NCI-H774 (cell line): ENCODE data around the gene PRG3.
"Not testable (repeated sequence)": the region's sequence is repeated elsewhere in the genome, so short reads cannot be mapped to it uniquely, and the experiment has no call there.

Experiments used
- DNase-seq: peaks from one replicate; lab custom pipeline; 2025; lab: John Stamatoyannopoulos, UW

The PRG3 gene

GRCh38 chr11:57408771-57409170 is 27.8 kb upstream of the PRG3 start:
- DNase-seq, result no peak

DNA sequence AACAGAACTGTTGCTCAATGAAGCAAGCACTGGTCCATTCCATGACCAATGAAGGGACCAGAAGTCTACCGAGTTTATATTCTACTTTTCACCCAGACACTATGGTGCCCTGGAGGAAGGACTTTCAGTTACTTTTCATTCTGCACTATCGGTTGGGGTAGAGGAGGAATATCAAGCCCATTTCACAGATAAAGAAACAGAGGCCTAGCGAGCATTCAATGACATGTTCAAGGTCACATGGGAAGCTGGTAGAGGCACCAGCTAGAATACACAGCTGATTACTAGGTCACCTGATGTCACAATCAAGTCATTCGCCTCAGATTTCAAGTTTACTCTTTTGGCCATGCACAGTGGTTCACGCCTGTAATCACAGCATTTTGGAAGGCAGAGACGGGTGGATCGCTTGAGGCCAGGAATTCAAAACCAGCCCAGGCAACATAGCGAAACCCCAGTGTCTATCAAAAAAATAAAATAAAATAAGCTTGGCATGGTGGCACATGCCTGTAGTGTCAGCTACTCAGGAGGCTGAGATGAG is 27.1 kb upstream of the PRG3 start:
- DNase-seq, result no peak

- DNase-seq, result no peak
These were observed 26.3 kb upstream of the PRG3 start for GRCh38 chr11:57407010-57407920.

DNA sequence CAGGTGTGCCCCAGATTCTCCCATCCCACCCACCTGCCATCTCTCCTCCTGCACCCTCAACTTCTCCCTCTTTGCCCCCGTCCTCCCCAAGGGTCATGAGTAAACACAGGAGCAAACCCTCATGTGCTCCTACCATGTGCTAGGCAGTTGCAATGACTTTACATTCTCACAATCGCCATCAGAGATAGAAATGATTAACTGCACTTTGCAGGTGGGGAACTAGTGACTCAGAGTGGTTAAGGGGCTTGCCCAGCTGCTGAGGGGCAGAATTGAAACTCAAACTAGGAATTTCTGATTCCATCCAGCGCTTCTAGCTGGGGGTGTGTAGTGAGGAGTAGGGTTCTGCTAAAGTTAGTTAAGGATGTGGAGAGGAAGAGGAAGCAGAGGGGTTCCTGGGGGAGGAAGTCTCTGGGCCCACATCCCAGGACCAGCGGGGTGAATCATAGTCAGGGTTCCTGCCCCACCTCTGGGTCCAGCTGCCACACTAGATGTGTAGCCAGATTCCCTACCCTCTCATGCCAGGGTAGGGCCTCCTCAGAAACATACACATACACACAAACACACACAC is 25.5 kb upstream of the PRG3 start:
- DNase-seq, result no peak

DNA sequence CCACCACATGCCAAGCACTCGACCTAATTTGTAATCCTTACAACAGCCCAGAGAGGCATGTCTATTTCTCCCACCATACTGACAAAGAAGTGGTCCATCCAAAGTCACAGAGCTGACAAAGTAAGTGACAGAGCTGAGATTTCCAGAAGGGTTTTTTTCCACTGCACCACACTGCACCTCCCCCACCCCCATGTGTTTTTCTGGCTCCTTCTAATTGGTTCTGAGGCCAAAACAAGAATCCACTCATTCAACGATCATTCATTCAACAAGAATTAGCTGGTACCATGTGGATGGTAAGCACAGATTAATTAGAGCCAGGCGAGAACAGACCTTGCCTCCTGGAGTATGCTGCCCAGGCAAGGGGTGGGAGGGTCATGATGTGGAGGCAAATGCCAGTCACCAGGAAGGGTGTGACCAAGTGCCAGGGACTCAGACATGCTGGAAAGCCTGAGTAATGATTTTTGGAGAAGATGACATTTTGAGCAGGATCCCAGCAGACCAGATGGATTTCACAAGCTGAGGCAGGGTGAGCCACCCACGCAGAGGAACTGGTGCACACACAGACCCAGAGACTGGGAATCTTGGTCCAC is 24.4 kb upstream of the PRG3 start:
- DNase-seq, result no peak

DNA sequence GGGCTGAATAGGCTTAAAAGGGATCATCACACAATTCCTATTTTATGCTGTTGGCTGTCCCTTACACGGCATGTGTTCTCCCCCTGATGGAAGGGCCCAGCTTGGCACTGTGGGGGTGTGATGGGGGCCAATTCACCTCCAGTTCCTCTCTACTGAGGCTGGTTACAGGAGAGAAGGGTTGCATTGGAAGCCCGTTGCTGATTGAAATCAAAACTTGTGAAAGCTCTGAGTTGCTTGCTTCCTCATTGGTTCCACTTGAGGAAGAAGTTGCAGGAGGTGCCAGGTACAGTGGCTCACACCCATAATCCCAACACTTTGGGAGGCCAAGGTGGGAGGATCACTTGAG is 22.8 kb upstream of the PRG3 start:
- no peak for DNase-seq

GRCh38 chr11:57403003-57403801 is 22.3 kb upstream of the PRG3 start:
- DNase-seq, result not testable (repeated sequence)

DNA sequence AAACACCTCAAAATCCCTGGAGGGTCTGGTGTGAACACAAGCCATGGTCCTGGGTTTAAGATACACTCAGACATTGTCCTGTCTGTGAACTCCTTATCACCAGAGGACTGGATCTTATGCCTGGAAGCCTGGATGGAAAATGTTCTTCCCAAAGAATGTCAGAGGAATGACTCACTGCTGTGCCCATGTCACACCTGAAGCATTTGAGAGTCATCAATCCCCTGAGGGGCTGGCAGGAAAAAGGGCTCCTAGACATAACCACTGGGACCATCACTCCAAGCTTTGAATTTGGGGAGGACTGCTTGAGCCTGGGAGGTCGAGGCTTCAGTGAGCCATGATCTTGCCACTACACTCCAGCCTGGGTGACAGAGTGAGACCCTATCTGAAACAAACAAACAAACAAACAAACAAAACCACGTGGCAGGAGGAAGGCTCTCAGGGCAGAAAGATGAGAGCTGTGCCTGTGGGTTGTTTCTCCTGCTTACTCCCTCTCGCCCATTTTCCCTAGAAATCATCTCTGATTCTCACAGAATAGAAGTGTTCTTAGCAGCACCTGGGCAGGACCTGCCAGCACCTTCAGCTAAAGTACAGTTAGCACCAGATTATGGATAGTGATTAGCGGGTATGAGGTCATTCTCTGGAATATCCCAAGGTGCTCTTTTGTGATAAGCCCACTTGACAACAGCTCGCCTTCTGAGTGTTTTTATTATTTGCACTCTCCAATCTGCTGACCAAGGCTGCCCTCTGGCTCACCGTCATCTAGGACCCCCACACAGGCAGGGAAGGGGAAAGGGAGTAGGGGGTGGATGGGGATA is 21.4 kb upstream of the PRG3 start:
- DNase-seq, result no peak

DNA sequence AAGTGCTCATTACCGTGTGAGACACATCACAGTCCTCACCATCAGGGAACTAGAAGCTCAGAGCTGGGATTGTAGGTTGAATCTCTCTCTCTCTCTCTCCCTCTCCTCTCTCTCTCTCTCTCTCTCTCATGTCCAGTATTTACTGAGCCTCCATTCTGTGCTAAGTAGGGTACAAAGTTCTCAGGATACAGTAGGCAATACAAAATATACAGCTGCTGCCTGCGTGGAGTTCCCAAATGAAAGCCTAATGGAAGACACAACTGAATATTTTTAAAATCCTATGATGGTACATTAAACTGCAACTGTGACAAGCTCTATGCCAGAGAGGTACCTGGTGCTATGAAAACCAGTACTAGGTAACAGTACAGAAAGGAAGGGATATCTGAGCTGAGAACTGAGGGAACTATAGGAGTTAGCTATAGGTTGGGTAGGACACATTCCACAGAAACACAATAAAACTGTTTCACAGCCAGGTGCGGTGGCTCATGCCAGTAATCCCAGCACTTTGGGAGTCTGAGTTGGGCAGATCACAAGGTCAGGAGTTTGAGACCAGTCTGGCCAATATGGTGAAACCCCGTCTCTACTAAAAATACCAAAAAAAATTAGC is 19.1 kb upstream of the PRG3 start:
- DNase-seq, result no peak

GRCh38 chr11:57399221-57399620 is 18.3 kb upstream of the PRG3 start:
- no peak for DNase-seq

- DNase-seq, result no peak
These were observed 16.5 kb upstream of the PRG3 start for GRCh38 chr11:57397394-57397990.

DNA sequence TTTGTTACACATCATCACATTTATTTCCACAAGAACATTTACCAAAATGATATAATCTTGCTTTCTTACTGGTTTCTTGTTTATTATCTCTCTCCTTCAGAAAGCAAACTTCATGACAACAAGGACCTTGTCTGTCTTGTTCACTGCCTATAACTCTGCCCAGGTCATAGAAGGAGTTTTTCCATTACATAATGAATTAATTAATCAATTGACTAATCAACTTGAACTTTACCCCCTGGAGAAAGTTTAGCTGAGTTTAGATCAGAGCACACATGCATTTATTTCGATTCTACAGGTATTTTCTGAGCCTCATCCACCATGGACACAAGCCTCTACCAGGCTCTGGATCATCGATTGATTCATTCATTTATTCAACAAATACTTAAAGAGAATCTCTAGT is 15.8 kb upstream of the PRG3 start:
- DNase-seq, result no peak

GRCh38 chr11:57395905-57396623 is 15.1 kb upstream of the PRG3 start:
- no peak for DNase-seq

DNA sequence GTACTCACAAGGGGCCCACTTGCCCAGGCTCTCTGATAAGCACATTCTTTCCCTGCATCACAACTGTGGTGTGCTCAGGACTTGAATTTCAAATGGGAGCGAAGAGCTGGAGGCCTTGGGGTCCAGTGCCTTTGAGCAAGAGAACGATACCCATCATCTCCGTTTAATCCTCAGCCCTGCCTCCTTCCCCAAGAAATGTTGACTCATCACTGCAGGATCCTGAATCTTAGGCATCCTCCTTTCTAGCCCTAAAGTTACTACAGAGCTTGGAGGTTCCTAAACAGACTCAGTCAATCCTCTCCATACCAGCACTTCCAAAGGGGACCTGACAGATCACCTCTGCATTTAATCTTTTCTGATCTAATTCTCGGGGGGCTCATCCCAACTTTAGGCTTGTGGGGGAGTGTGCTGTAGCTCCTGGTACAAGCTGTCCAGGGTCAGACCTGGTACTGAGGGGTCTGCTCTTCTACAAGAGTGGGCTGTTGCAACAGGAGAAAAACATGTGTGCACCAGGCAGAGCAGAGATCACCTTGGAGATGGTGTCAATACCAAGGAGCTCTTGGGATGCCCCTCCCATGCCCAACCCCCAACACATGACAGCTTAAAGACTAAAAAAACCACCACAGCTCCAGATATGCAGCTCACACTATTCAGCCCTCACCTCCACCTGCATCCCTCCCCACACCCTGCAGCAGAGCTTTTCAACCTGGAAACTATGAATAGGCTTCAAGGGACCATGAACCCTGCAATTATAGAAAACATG is 13.4 kb upstream of the PRG3 start:
- no peak for DNase-seq

GRCh38 chr11:57392763-57393105 is 11.8 kb upstream of the PRG3 start:
- no peak for DNase-seq

DNA sequence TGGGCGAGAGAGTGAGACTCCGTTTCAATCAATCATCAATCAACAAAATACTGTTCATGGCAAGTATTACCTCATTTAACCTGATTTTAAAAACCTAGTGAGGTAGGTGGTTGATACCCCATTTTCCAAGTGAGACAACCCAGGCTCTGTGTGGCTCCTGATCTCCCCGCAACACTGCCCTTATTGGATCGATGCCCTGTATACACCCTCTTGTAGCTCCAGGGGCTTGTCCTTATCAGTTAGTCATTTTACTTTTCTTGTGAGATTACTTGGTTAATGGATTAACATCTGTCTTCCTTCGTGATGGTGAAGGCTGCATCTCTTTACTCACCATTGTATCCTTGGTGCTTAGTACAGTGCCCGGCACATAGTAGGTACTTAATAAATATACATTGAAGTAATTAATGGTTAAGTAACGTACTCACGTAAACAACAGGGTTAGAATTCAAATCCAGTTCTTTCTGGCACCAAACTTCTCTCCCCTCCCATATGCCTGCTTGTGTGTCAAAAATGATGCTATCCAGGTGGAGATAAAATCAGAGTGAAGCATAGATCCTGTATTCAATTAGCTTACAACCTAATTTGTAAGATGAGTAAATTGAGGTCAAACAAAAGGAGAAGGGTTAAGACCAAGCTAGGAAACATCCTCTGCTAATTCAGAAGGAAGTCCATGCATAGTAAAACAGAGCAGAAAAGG is 11.3 kb upstream of the PRG3 start:
- DNase-seq, result no peak

- DNase-seq, result no peak
These were observed 10.6 kb upstream of the PRG3 start for GRCh38 chr11:57391539-57391938.

DNA sequence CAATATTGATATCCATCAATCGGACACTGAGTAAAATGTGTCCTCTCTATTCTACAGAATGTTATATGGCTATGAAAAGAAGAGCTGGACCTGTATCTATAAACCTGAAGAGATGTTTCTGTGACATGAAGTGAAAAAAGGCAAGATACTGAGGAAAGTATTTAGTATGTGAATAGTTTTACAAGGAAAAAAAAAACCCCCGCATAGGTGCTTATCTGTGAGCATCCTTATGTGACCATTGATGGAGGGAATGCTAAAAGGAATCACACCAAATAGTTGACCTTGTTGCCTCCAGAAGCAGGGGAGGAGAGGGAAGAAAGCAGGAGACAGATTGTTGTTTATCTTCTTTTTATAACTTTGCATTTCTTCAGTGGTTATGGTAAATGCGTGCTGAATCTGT is 10.2 kb upstream of the PRG3 start:
- DNase-seq, result no peak

DNA sequence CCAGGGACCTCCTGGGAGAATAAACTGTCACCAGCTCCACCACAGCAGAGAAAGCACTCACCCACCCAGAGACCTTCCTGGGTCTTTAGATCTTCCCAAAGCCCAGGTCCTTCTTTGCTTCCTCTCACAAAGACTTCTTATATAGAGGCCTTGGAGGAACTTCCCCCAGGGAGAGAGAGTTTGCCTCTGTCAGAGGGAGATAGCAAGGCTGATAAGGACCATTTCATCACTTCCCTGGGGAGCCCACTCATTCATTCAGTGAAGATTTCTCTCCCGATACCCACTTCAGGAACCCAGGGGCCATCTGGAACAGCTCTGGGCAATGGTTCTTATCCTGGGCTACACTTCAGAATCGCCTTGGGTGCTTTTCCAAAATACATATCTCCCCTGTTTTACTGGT is 9.6 kb upstream of the PRG3 start, which contains the start of gene PRG2:
TSS of gene PRG2 (minus strand) at position 116 of the 400 bp plus-strand sequence. CDS start 706 bp downstream, outside the sequence.
- DNase-seq, result no peak
